H1 (cell line): ENCODE measurements around the gene SSTR5. TPM values are rescaled to one million over a fixed set of nuclear protein-coding genes. Genes with fewer than 3 reads are reported as not detected.

Source experiments
- CTCF ChIA-PET: fragments of 300-600 bp; sonication (Branson Sonifier 250); formaldehyde crosslinking; loops from one replicate; lab custom pipeline; 2021; ENCODE audit not compliant: partially characterized antibody; lab: Charles Lee
- POLR2A ChIA-PET: fragments of 300-600 bp; sonication (Branson Sonifier 250); formaldehyde crosslinking; loops from one replicate; lab custom pipeline; 2021; ENCODE audit warnings: inconsistent platforms; ENCODE audit not compliant: partially characterized antibody; lab: Charles Lee
- DNase-seq, 2 experiments: peaks; one replicate each; pipeline versions ENCODE4 v3.0.0 to v3.0.0-alpha.2; 2010 to 2022; ENCODE audit warnings: low spot score in 2 of 2, low read depth in 1 of 2, mixed read lengths in 1 of 2
- FAIRE-seq: peaks from 2 replicates; lab custom pipeline; 2011; peaks lifted over from hg19 to GRCh38; lab: Jason Lieb, UNC
- H2AFZ ChIP-seq: 2 replicates; pipeline ENCODE4 v1.8.1; 2012; ENCODE audit warnings: low read length, inconsistent platforms
- H2AK5ac ChIP-seq: 2 replicates; pipeline ENCODE4 v1.6.1; 2013; ENCODE audit warnings: low read depth, low read length
- H2BK120ac ChIP-seq: replicated peaks from 2 replicates; pipeline ENCODE3; 2013; ENCODE audit warnings: low read depth, low read length, inconsistent platforms
- H2BK12ac ChIP-seq: 2 replicates; pipeline ENCODE4 v1.6.1; 2013; ENCODE audit warnings: low read depth, low read length
- H2BK15ac ChIP-seq: 2 replicates; pipeline ENCODE4 v1.6.1; 2013; ENCODE audit warnings: low read length
- H2BK20ac ChIP-seq: 2 replicates; pipeline ENCODE4 v1.6.1; 2013; ENCODE audit warnings: low read length
- H2BK5ac ChIP-seq: 2 replicates; pipeline ENCODE4 v1.6.1; 2013; ENCODE audit warnings: low read depth, low read length
- H3K14ac ChIP-seq: 2 replicates; pipeline ENCODE4 v1.6.1; 2013; ENCODE audit warnings: inconsistent platforms; ENCODE audit not compliant: insufficient read length
- H3K18ac ChIP-seq: 2 replicates; pipeline ENCODE4 v1.6.1; 2013; ENCODE audit warnings: low read length; ENCODE audit errors: extremely low read depth
- H3K23ac ChIP-seq: 2 replicates; pipeline ENCODE4 v1.6.1; 2013; ENCODE audit warnings: inconsistent platforms; ENCODE audit not compliant: insufficient read length
- H3K23me2 ChIP-seq: 2 replicates; pipeline ENCODE4 v1.6.1; 2013; ENCODE audit warnings: low read depth, low read length
- H3K27ac ChIP-seq: 2 replicates; pipeline ENCODE4 v1.6.1; 2011; ENCODE audit warnings: low read depth, low read length, inconsistent platforms
- H3K27me3 ChIP-seq, 4 experiments: replicated peaks in 1 of 4; 1 replicate in 1 of 4; 2 replicates in 3 of 4; pipeline versions ENCODE4 v1.6.1 to v1.8.1; 2011 to 2013; ENCODE audit warnings: low read length in 3 of 4, mild to moderate bottlenecking in 3 of 4, inconsistent platforms in 2 of 4, mixed read lengths in 2 of 4, moderate library complexity in 1 of 4; ENCODE audit not compliant: control insufficient read depth in 3 of 4, insufficient read depth in 3 of 4; ENCODE audit errors: extremely low read depth in 1 of 4
- H3K36me3 ChIP-seq, 4 experiments: 2 replicates each; pipeline versions ENCODE4 v1.6.1 to v1.8.1; 2011 to 2013; ENCODE audit warnings: mild to moderate bottlenecking in 4 of 4, low read length in 3 of 4, moderate library complexity in 2 of 4, control low read depth in 1 of 4, inconsistent platforms in 1 of 4; ENCODE audit not compliant: insufficient read depth in 4 of 4, control insufficient read depth in 2 of 4
- H3K4ac ChIP-seq: replicated peaks from 2 replicates; pipeline ENCODE3; 2013; ENCODE audit warnings: low read length, low read depth, mixed read lengths, inconsistent platforms; ENCODE audit not compliant: insufficient read length
- H3K4me1 ChIP-seq, 4 experiments: replicated peaks in 1 of 4; 1 replicate in 1 of 4; 2 replicates in 3 of 4; pipeline versions ENCODE4 v1.6.1 to v1.8.1; 2011 to 2013; ENCODE audit warnings: low read length in 3 of 4, inconsistent platforms in 2 of 4, mixed read lengths in 1 of 4; ENCODE audit not compliant: insufficient read depth in 4 of 4, control insufficient read depth in 3 of 4
- H3K4me2 ChIP-seq, 2 experiments: 2 replicates each; pipeline versions ENCODE4 v1.6.1 to v1.8.1; 2011 to 2013; ENCODE audit warnings: low read depth in 2 of 2, low read length in 2 of 2, control low read depth in 1 of 2, inconsistent platforms in 1 of 2, mild to moderate bottlenecking in 1 of 2; ENCODE audit not compliant: insufficient read depth in 1 of 2
- H3K4me3 ChIP-seq, 4 experiments: fragments of 200-600, 300-600 bp in 1 of 4; sonication (generic), shearing (Covaris generic), sonication (Bioruptor Twin) in 1 of 4; 2 replicates each; pipeline versions ENCODE4 v1.5.1 to v1.8.1; 2011 to 2016; ENCODE audit warnings: low read length in 4 of 4, low read depth in 3 of 4, control low read depth in 2 of 4, inconsistent platforms in 2 of 4, mild to moderate bottlenecking in 2 of 4, mixed read lengths in 1 of 4, moderate library complexity in 1 of 4; ENCODE audit not compliant: insufficient read depth in 2 of 4; ENCODE audit errors: extremely low read depth in 1 of 4
- H3K56ac ChIP-seq: replicated peaks from 2 replicates; pipeline ENCODE3; 2013; ENCODE audit warnings: low read depth, mild to moderate bottlenecking, mixed read lengths, low read length, inconsistent platforms; ENCODE audit not compliant: insufficient read length
- H3K79me1 ChIP-seq: 2 replicates; pipeline ENCODE4 v1.6.1; 2013; ENCODE audit warnings: low read depth, low read length, control low read depth
- H3K79me2 ChIP-seq, 2 experiments: 2 replicates each; pipeline versions ENCODE4 v1.6.1 to v1.8.1; 2012 to 2013; ENCODE audit warnings: low read length in 2 of 2, mild to moderate bottlenecking in 2 of 2, inconsistent platforms in 1 of 2; ENCODE audit not compliant: insufficient read depth in 2 of 2, control insufficient read depth in 1 of 2
- H3K9ac ChIP-seq, 4 experiments: replicated peaks in 1 of 4; 1 replicate in 1 of 4; 2 replicates in 3 of 4; pipeline versions ENCODE4 v1.6.1 to v1.8.1; 2011 to 2013; ENCODE audit warnings: low read depth in 3 of 4, low read length in 3 of 4, control low read depth in 2 of 4, mild to moderate bottlenecking in 2 of 4, moderate library complexity in 2 of 4, inconsistent platforms in 1 of 4; ENCODE audit errors: extremely low read depth in 1 of 4
- H3K9me3 ChIP-seq, 2 experiments: 2 replicates each; pipeline versions ENCODE4 v1.6.1 to v1.8.1; 2012 to 2013; ENCODE audit warnings: mild to moderate bottlenecking in 2 of 2, moderate library complexity in 2 of 2, control low read depth in 1 of 2, inconsistent platforms in 1 of 2, low read depth in 1 of 2, low read length in 1 of 2, mixed read lengths in 1 of 2; ENCODE audit not compliant: insufficient read depth in 2 of 2
- H4K20me1 ChIP-seq, 2 experiments: replicated peaks in 1 of 2; 2 replicates each; pipeline versions ENCODE3 to v1.8.1; 2011 to 2013; ENCODE audit warnings: inconsistent platforms in 2 of 2, low read length in 2 of 2, mild to moderate bottlenecking in 1 of 2; ENCODE audit not compliant: insufficient read depth in 2 of 2, control insufficient read depth in 1 of 2
- H4K5ac ChIP-seq: 2 replicates; pipeline ENCODE4 v1.6.1; 2013; ENCODE audit warnings: low read length, low read depth, mixed read lengths, inconsistent platforms; ENCODE audit not compliant: insufficient read length
- H4K8ac ChIP-seq: 2 replicates; pipeline ENCODE4 v1.8.0; 2013; ENCODE audit warnings: mild to moderate bottlenecking, moderate library complexity, low read length, inconsistent platforms; ENCODE audit not compliant: insufficient read depth; ENCODE audit errors: extremely low read depth
- H4K91ac ChIP-seq: replicated peaks from 2 replicates; pipeline ENCODE3; 2013; ENCODE audit warnings: low read length, mixed read lengths, inconsistent platforms; ENCODE audit not compliant: insufficient read length
- BRCA1 ChIP-seq: IDR thresholded peaks from 2 replicates; pipeline ENCODE4 v1.6.1; 2012; ENCODE audit warnings: low read depth, low read length, improper control_type of control experiment
- JUN ChIP-seq: IDR thresholded peaks from 2 replicates; pipeline ENCODE4 v1.6.1; 2011; ENCODE audit warnings: low read depth, mild to moderate bottlenecking, improper control_type of control experiment, low read length
- NRF1 ChIP-seq: IDR thresholded peaks from 2 replicates; pipeline ENCODE4 v1.6.1; 2011; ENCODE audit warnings: mild to moderate bottlenecking, low read depth, low read length, improper control_type of control experiment
- SP2 ChIP-seq: IDR thresholded peaks from 2 replicates; pipeline ENCODE4 v1.6.1; 2012; ENCODE audit warnings: mild to moderate bottlenecking, low read length, inconsistent platforms
- SP4 ChIP-seq: IDR thresholded peaks from 2 replicates; pipeline ENCODE4 v1.6.1; 2012; ENCODE audit warnings: low read length, inconsistent platforms
- TCF12 ChIP-seq: IDR thresholded peaks from 2 replicates; pipeline ENCODE4 v1.6.1; 2011; ENCODE audit warnings: low read depth, mild to moderate bottlenecking, low read length
- TEAD4 ChIP-seq: IDR thresholded peaks from 2 replicates; pipeline ENCODE4 v1.6.1; 2012; ENCODE audit warnings: low read depth, low read length, inconsistent platforms, mixed read lengths
- ZNF274 ChIP-seq: IDR thresholded peaks from 2 replicates; pipeline ENCODE4 v1.7.0; 2012; ENCODE audit warnings: low read length, borderline replicate concordance; ENCODE audit errors: extremely low read depth
- WGBS, 2 experiments: shearing (Covaris generic) in 1 of 2; methylation state at CpG; one replicate each; pipeline versions ENCODE4 v1.1.6 to v1.1.7; 2013 to 2015; ENCODE audit warnings: low lambda C conversion rate in 2 of 2, mixed read lengths in 2 of 2, inconsistent platforms in 1 of 2, low coverage in 1 of 2, missing lambda C conversion rate in 1 of 2; ENCODE audit not compliant: insufficient replicate concordance in 2 of 2, insufficient coverage in 1 of 2, insufficient read length in 1 of 2; ENCODE audit errors: extremely low coverage in 1 of 2, missing lambda C conversion rate in 1 of 2; 5-methylcytosine and 5-hydroxymethylcytosine counted together
- polyA plus RNA-seq, 7 experiments: library from polyadenylated mRNA; depleted of rRNA in 3 of 7; stranded (reverse) in 5 of 7; unstranded in 2 of 7; fragments of >200 nt in 5 of 7; fragments of 200-250 nt in 2 of 7; gene quantifications; 1 replicate in 5 of 7; 2 replicates in 1 of 7; 4 replicates in 1 of 7; pipeline versions ENCODE4 v1.2.1 to v1.2.3, GENCODE V29; 2011 to 2013; ENCODE audit warnings: missing spikeins in 2 of 7, mixed read lengths in 2 of 7
- total RNA-seq: library from RNA; stranded (reverse); fragmentation: NEBNext Ultra II Directional; extraction: Animal tissue kit (Norgen Biotek cat#: 25700); gene quantifications from 2 replicates; pipeline ENCODE4 v1.2.1, GENCODE V29; 2021
- TF ChIP-seq, protein P1 (sequence below): IDR thresholded peaks from 2 replicates; pipeline ENCODE4 v1.6.1; 2012; ENCODE audit warnings: inconsistent platforms
- TF ChIP-seq, protein P2 (sequence below), 3 experiments: IDR thresholded peaks; 1 replicate in 2 of 3; 2 replicates in 1 of 3; pipeline versions ENCODE4 v1.5.1 to v1.6.1; 2011; ENCODE audit warnings: low read length in 3 of 3, mild to moderate bottlenecking in 3 of 3, inconsistent platforms in 2 of 3, low read depth in 1 of 3, moderate library complexity in 1 of 3; ENCODE audit not compliant: insufficient read depth in 1 of 3; ENCODE audit errors: control extremely low read depth in 1 of 3

Gene SSTR5
- total and polyA plus RNA-seq, 2 of the 8 experiments (the other 6 are each of a cell fraction or from before 2014, with no cell fraction given), result 0.56 to 0.60 TPM

DNA sequence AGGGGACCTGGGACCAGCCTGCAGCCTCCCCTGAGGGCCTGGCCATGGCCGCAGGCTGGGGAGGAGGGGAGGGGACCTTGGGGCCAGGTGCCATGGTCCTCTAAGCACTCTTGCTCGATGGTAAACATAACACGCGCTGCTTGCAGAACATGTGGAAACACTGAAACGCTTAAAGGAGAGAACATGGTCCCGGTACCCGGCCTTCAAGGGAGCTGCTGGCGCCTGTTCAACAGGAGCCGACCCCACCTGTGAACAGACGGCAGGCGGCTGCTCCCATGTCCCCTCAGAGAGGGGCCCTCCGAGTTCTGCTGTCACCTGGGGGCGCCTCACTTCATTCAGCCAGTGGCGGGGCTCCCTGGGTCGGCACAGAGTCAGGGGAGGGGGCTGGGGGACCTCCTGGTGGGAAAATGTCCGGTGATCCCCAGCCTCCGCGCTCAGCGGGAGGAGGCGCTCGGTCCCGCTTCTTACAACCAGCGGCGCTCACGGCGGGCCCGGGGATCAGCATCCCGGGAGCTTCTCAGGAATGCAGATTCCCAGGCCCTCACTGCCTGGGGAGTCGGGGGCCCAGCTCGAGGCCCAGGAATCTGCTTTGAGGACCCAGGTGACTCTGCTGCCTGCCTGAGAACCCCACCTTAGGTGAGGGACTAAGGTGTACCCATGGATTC is 854 bp upstream of the SSTR5 start:
- Histone ChIP-seq H3K18ac (peak overlapping the region; percentile 62; the same call in 1 of the 2 replicates), H3K4ac (no peak overlapping the region), H3K4me2 (peak overlapping the region; percentile 58 to 71; a peak in 2 of 4 replicates), H2BK12ac (no peak overlapping the region), H3K79me2 (no peaks in the 10 kb centered on the region), H2AFZ (no peak overlapping the region), H3K9ac (no peak overlapping the region), H3K14ac (no peak overlapping the region), H4K5ac (no peak overlapping the region), H3K27me3 (peaks cover 2 to 16% (median 12%) of the 10 kb centered on the region in 4 experiments; a peak in 6 of 7 replicates), H2BK20ac (no peak overlapping the region), H3K9me3 (no peaks in the 10 kb centered on the region), H3K27ac (no peak overlapping the region), H3K4me3 (peak overlapping the region in 1 of 4 experiments; percentile 62; a peak in 3 of 8 replicates), H4K8ac (peak overlapping the region; percentile 57; the same call in 1 of the 2 replicates), H2BK15ac (no peak overlapping the region), H3K79me1 (no peaks in the 10 kb centered on the region), H3K4me1 (peaks cover 0 to 22% (median 16%) of the 10 kb centered on the region in 4 experiments; a peak in 6 of 7 replicates), H3K23me2 (peaks cover 7% of the 10 kb centered on the region; the same call in 1 of the 2 replicates), H2BK5ac (no peak overlapping the region), H4K20me1 (peaks cover 0 to 6% of the 10 kb centered on the region in 2 experiments), H3K36me3 (no peaks in the 10 kb centered on the region), H3K23ac (no peak overlapping the region), H4K91ac (no peak overlapping the region), H3K56ac (no peak overlapping the region), H2AK5ac (no peak overlapping the region), H2BK120ac (no peak overlapping the region)
- ChIA-PET CTCF (interaction anchor here (0.7 to 1.4 kb wide), 2 partner anchors 15 to 28 kb away, joined by 3 to 5 read pairs; no protein-coding TSS in a partner anchor), POLR2A (no interaction called here)
- whole genome bisulfite sequencing, 2 experiments, result 49% methylated on average over 22 of the region's 30 CpGs; no CpG with 5 or more reads in 1 of the 2 experiments
- no peak for FAIRE-seq
- DNase-seq, result no peak
- TF ChIP-seq TCF12 (no peak), SP2 (no peak), JUN (no peak), TEAD4 (no peak), NRF1 (no peak), BRCA1 (no peak), SP4 (no peak), ZNF274 (no peak)
- TF ChIP-seq, protein P1, sequence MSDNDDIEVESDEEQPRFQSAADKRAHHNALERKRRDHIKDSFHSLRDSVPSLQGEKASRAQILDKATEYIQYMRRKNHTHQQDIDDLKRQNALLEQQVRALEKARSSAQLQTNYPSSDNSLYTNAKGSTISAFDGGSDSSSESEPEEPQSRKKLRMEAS, result no peak
- TF ChIP-seq, protein P2, sequence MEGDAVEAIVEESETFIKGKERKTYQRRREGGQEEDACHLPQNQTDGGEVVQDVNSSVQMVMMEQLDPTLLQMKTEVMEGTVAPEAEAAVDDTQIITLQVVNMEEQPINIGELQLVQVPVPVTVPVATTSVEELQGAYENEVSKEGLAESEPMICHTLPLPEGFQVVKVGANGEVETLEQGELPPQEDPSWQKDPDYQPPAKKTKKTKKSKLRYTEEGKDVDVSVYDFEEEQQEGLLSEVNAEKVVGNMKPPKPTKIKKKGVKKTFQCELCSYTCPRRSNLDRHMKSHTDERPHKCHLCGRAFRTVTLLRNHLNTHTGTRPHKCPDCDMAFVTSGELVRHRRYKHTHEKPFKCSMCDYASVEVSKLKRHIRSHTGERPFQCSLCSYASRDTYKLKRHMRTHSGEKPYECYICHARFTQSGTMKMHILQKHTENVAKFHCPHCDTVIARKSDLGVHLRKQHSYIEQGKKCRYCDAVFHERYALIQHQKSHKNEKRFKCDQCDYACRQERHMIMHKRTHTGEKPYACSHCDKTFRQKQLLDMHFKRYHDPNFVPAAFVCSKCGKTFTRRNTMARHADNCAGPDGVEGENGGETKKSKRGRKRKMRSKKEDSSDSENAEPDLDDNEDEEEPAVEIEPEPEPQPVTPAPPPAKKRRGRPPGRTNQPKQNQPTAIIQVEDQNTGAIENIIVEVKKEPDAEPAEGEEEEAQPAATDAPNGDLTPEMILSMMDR (IDR thresholded peaks at IDR 0.05; ENCODE audit: control extremely low read depth in 1 of 3, insufficient read depth in 1 of 3, low read depth in 1 of 3, low read length in 3 of 3), result no peak
